ENCODE measurements around the gene CBX2.

The CBX2 gene

DNA sequence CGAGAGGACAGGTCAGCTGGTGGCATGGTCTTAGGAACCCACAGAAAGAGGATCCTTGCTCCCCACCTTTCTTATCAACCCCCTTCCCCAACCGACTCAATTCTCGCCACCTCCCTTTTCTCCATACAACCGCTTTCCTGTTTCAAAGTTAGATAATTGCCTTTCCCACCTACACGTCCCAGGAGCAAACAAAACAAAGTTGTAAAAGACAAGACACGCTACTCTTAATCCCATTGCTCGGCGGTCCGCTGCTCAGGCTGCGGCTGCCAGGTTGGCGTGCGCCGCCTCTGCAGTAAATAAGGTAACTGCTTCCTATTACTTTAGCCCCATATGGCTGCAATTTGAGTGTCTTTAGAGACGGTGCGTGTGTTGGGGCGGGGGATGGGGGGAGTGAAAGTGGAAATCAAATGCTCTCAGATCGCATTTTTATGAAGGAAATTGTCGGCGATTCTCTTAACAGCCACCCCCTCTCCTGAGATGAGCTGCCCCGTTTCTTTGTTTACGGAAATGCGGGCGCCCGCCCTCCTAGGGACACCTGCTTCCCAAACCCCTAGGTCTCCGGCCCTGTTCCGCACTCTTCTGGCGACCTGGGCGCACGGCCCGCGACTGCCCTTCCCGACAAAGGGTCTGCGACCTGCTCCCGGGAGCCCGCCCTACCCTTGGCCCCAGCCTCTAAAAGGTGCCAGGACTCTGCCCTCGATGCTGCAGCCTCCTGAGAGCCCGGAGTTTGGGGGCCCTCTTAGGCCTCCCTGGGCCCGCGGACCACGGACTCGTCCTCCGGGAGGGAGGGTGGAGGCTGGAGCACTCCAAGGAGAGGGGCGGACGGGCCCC lies 22.6 kb downstream of the CBX2 start:
- DNase-seq (ENCODE audit: low read depth), result no peak

DNA sequence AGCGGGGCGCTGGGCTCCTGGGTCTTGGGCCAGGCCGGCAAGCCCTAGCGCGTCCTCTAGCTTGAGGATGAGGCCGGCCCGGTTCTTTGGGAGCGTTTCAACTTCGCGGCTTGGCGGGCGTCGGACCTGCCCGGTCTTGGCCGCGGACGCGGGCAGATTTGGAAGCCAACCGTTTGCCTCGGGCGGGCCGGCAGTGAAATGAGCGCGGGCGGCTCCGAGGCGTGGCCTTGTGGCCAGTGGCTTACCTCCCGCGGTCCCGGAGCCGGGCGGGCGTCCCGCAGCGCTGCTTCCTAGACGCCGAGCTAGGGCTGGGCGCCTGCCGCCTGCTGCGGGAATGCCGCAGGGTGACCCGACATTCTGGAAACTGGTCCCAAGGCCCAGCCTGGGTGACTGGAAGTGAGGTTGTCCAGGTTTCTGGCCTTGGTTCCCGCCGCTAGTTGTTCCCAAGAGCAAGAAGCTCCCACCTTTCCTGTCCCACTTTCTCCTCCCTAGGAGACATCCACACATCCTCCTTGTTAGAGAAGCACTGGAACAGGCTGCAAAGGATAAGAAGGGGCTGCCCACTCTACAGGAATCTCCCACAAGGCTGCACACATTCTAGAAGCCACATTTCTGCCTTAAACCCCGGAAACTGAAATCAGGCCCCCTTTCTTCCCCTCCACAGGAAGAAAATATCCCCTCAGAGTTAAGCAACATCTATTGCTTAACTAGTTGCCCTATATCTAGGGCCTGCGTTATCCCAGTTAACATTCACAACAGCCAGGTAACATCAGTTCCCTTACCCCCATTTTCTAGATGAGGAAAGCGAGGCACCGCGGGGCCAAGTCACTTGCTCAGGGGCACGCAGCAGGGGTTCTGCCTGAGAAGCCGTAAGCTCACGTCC lies 23.4 kb downstream of the CBX2 start:
- no peak for DNase-seq (ENCODE audit: low read depth)

- DNase-seq (ENCODE audit: low read depth), result no peak
These were observed 24.2 kb downstream of the CBX2 start for GRCh38 chr17:79802039-79802735.

DNA sequence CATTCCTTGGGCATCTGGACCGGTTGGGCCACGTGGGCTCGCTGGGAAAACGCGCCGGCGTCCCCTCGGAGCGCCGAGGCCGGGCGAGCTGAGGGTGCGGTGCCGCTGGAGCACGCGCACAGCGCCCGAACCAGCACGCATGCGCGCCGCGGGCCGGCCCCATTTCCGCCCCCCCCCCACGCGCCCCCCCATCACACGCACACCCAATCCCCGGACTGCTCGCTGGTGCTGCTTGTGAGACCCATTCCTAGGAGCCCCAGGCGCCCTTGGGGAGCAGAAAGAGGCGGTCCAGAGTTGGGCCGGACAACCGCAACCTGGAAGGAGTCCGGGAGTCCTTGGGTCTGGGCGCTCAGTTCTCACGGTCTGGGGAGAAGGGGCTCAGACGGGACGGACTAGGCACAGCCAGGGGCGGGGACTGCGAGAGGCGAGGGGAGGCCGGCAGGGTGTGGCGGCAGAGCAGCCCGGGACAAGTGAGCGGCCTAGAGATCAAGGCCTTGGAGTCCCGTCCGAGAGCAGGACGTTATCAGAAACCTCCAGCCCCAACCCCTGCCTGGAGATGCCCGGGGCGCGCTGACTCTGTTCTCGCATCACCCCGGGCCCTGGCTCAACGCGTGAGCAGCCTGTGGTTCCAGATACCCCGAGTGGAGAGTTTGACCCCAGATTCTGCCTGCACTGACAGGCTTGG lies 24.9 kb downstream of the CBX2 start:
- DNase-seq (ENCODE audit: low read depth), result no peak

DNA sequence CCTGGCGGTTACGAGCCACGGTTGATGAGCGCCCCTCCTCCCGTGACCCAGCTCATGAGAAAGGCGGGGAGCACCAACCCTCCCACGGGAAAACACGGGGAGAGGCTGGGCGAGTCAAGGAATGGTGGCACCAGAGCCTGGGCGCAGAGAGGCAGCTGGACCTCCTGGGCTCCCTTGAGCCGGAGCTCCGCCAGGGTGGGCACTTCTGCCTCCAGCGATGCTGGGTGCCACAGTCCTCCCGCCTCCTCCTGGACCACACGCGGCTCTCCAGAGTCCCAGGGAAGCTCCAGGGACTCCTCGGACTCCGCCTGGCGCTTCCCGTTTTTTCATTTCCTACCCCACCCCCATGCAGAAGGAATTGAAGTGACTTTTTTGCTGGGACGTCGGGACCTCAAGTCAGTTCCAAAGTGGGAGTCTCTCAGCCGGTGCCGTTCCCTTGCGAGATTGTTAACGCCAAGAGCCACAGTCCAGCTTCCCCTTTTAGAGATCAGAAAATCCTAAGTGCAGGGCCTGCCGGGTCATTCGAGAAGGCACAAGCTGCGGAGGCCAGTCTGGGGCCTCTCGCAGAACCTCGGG lies 25.6 kb downstream of the CBX2 start:
- DNase-seq (ENCODE audit: low read depth), result no peak

DNA sequence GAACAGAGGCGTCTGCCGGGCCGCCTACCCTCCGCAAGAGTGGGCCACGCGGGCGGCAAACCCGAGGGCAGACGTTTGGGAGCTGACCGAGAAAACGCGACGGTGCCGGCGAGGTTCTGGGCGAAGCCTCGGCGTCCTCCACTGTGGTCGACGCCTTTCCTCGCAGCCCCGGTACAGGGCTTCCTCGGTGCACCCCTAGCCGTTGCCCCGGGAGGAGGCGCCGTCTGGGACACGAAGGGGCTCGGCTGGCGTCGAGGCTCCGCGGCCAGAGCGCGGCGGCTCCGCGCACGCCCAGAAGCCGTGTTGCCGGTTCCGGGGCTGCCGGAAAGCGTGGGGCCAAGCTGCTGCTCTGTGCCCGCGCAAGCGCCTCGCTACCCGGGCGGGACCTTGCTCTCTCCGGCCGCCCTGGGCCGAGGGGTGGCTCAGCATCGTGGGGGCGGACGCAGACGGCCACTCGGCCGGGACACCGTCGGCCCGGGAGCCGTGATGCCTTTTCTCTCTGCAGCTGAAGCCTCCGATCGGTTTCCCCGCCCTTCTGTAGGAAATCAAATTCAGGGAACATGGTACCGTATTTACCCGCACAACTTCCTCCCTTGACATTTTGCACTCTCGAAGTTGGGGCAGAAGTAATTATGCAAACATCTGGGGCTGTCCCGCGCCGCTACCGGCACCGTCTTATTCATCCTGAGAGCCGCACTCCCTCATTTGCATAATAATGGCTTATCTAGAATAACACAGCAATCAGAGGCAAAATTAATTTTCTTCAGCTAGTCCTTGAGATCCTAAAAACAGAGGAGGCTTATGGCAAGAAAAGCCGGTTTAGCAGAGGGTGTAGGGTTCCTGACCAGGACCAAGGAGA lies 26.3 kb downstream of the CBX2 start:
- no peak for DNase-seq (ENCODE audit: low read depth)

DNA sequence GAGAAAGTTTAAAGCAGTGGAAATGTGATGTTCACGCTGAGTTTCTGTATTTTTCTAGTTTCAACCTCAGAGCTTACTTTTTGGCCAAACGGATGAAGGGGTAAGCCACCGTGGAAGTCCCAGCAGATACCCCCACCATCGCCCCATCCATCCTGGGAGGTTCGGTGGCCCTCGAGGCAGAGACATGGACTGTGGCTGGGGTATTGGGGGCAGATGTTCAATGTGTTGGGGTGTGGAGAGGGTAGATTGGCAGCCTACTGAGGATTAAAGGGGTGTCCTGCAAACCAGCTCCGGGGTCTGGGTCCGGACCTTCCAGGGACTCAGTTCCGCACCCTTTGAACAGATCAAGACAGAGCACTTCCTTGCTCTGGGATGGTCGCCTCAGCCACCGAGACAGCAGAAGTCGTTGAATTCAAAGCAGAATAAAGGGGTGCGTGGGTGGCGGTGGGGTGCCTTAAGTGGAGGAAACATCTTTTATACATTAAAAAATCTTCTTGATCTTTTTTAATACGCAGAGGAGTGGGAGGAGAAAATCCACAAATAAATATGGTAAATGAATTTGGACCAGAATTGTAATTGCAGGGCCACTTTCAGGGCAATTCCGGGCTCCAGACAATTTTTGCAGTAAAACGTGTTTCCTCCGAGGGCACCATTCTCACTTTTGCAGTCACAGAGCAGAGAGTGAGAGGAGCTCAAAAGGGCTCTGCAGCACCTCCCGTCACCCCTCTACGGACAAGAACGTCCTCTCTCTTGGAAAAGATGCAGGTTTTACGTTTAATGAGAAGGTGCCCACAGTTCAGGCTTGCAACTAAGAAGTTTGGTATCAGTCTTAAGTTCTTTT lies 27.1 kb downstream of the CBX2 start:
- no peak for DNase-seq (ENCODE audit: low read depth)

- DNase-seq (ENCODE audit: low read depth), result no peak
These were observed 28.5 kb downstream of the CBX2 start for GRCh38 chr17:79806446-79806760.

- no peak for DNase-seq (ENCODE audit: low read depth)
These were observed 29.1 kb downstream of the CBX2 start for GRCh38 chr17:79806863-79807720.

GRCh38 chr17:79808763-79809529 lies 31.0 kb downstream of the CBX2 start:
- DNase-seq (ENCODE audit: low read depth), result no peak

DNA sequence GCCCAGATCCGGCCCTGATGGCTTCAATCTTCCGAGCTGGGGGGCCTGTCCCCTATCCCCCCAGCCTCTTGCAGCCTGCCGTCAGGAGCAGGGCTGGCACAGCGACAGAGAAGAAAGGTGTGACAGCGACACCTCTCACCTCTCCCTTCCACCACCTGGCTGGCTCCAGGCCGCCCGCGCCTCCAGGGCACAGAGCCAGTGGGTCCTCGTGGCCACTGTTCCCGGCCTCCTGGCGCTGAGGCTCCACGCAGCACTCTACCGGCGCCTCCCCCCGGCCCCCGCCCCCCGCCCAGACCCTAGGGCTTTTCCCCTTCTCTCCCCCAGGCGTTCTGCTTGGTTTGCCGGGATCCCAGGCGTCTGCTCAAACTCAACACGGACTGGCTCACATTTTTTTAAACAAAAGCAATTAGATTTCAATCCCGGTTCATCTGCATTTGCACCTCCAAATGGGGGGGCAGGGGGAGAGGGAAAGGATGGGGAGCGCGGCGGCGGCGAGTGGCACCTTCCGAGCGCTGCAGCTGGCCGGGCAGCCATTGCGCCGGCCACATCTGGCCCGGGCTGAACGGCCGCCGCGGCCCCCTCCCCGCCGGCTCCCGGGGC lies 31.7 kb downstream of the CBX2 start:
- DNase-seq (ENCODE audit: low read depth), result no peak

DNA sequence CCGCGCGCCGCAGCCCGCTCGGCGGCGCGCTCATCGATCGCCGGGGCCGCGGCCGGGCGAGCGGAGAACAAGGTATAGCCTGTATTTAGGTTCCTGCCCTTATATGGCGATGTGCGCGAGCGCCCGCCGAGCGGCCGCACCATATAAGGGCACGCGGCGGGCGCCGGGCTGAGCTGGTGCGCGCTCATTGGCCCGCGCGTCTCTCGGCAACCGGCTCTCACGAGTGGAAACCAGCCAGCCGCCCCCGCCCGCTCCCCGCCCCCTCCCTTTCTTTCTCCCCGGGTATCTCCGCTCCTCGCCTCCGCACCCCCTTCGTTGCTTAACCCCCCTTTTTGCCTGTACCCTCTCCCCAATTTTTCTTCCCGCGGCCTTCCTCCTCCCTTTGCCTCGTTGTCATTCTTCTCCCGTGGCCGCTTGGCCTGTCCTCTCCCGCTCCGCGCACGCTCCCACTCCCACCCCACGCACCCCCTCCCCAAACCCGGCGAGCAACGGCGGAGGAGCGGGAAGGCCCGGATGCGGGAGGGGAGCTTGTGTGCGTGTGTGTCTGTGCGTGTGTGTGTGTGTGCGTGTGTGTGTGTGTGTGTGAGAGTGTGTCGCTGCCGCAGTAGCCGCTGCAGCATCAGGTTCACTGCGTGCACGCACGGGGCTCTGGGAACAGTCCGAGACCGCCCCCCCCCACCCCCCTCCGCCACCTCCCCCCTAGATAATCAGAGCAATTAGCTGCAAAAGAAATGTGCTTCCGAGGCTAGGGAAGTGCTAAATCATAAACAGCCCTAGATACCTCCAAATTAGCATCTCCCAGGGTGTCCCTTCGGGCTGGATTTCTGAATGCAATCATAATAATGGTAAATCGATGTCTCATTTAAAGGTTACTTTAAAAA lies 32.4 kb downstream of the CBX2 start:
- DNase-seq (ENCODE audit: low read depth), result peak; percentile 73

DNA sequence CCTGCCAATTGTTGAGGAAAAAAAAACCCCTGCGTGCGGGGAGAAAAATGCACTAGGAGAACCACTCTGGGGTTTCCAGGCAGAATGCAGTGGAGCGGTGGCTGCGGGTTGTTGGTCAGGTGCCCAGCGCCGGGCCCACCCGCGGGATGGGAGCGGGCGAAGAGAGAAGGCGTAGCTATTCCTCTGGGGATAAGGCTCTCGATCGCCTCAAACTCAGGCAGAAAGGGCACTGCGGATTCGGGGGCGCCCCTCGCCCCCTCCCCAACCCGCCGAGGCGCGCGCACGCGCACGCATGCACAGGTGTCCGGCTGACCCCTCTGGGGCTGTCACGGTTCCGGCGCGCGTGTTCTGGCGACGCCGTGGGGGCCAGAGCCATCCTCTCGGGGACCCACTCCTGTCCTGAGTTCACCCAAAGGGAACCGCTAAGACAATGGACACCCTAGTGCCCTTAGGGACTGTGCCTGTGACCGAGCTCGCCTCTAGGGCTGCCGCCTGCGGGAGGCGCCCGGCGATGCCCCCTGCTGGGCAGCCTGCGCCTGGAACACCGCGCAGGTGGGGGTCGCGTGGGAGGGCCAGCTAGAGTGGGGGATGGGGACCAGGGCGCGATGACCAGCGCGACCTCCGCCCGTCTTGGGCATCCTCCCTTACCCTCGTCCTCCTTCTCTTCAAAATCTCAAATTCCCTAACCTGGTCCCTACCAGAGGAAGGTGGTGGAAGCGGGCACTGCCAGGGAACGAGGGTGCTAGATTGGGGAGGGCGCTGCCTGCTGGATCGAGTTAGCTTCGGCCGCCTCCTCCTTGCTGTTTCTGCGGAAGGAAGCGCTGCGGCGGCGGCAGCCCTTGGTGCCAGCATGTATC lies 33.3 kb downstream of the CBX2 start:
- DNase-seq (ENCODE audit: low read depth), result no peak

DNA sequence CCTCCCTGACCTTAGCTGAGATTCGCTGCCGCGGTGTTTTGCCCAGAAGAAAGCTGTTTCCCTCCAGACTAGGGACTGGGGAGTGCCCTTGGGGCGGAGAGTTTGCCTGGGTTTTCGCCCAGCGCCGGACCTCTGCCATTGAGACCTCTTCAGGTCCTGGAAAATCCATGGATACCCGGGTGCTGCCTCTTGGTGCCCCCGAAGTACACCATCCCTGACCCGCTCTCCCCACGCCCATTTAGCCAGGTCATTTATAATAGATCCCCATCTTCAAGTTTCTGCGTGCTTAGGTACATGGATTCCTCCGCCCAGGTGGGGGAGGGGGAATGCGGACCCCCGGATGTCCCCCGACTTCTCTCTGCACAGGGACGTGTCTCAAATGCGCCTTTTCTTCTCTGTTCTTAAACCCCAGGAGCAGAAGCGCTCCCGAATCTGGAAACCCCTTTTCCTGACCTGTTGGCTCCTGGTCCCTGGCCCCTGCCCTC lies 34.0 kb downstream of the CBX2 start:
- no peak for DNase-seq (ENCODE audit: low read depth)
